Mesothelial cell of epicardium (in vitro differentiated cells): ENCODE results near the gene CEP20. TPM values are rescaled to one million over a fixed set of nuclear protein-coding genes. Genes with fewer than 3 reads are reported as not detected.

Experiments
- DNase-seq, 2 experiments: peaks; one replicate each; pipeline ENCODE4 v3.0.0; 2021; ENCODE audit warnings: low spot score in 2 of 2; ENCODE audit not compliant: unreplicated experiment in 2 of 2
- H3K27ac Mint-ChIP-seq: 2 replicates; pipeline ENCODE4 v1.8.0; 2021; ENCODE audit warnings: mixed read lengths
- H3K27me3 Mint-ChIP-seq: 2 replicates; pipeline ENCODE4 v1.8.0; 2021; ENCODE audit warnings: low read depth, mixed read lengths
- H3K36me3 Mint-ChIP-seq: 2 replicates; pipeline ENCODE4 v1.8.0; 2021; ENCODE audit warnings: mixed read lengths
- H3K4me1 Mint-ChIP-seq: 2 replicates; pipeline ENCODE4 v1.8.0; 2021; ENCODE audit warnings: mixed read lengths
- H3K4me3 Mint-ChIP-seq: 2 replicates; pipeline ENCODE4 v1.8.0; 2021; ENCODE audit warnings: mild to moderate bottlenecking, moderate library complexity, mixed read lengths
- H3K9me3 Mint-ChIP-seq: 2 replicates; pipeline ENCODE4 v1.8.0; 2021; ENCODE audit warnings: mixed read lengths
- total RNA-seq: library from RNA; stranded (reverse); gene quantifications from 3 replicates; pipeline ENCODE4 v1.2.1, GENCODE V29; 2021
- TF ChIP-seq, protein P1 (sequence below): fragments of 200-600 bp; sonication (generic); IDR thresholded peaks from one replicate; pipeline ENCODE4 v1.5.0; 2021; ENCODE audit warnings: antibody characterized with exemption; ENCODE audit not compliant: unreplicated experiment

CEP20 gene
- total RNA-seq, 1 donor from 2014 or later, result 23.3 TPM

DNA sequence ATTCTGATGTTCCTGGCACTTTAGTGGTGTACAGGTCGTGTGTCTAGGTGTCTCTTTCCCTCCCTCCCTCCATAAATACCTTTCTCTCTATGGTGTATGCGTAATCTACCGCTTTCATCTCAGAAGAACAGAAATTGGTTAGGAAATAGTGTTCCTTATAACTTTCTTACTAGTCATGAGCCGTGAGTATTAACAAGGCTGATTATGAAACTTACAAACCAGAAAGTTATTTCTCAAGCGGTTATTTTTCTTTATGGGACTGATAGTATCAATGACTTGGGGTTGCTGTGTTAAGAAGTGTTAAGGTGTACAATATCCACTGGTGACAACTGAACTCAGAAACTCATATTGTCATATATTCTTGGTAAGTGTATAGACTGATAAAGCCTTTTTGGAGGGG lies 18.4 kb downstream of the CEP20 start:
- Mint-ChIP-seq H3K9me3 (no peaks in the 10 kb centered on the region), H3K4me1 (no peaks in the 10 kb centered on the region), H3K36me3 (peaks cover 20% of the 10 kb centered on the region), H3K27me3 (no peaks in the 10 kb centered on the region), H3K27ac (no peak overlapping the region), H3K4me3 (no peak overlapping the region)
- no peak for DNase-seq
- TF ChIP-seq, protein P1, sequence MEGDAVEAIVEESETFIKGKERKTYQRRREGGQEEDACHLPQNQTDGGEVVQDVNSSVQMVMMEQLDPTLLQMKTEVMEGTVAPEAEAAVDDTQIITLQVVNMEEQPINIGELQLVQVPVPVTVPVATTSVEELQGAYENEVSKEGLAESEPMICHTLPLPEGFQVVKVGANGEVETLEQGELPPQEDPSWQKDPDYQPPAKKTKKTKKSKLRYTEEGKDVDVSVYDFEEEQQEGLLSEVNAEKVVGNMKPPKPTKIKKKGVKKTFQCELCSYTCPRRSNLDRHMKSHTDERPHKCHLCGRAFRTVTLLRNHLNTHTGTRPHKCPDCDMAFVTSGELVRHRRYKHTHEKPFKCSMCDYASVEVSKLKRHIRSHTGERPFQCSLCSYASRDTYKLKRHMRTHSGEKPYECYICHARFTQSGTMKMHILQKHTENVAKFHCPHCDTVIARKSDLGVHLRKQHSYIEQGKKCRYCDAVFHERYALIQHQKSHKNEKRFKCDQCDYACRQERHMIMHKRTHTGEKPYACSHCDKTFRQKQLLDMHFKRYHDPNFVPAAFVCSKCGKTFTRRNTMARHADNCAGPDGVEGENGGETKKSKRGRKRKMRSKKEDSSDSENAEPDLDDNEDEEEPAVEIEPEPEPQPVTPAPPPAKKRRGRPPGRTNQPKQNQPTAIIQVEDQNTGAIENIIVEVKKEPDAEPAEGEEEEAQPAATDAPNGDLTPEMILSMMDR, result no peak

DNA sequence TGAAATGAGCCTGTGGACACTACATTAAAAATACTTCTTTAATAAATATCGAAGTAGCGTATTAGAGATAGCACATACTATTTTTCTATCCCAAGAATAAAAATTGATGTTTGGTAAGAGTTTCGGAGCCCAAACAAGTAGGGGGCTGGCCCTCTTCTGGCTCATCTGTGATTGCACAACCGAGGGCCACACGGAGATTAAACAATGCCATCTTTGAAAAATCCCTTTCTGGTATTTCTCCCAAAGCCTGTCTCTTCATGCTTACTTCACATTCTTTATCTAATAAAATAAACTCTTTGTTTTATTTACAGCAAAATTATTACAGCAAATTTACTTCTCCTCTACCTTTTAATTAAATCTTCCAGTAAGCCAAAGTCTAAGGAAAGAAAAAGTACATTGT lies 22.0 kb downstream of the CEP20 start:
- Mint-ChIP-seq H3K27ac (no peak overlapping the region), H3K4me3 (no peak overlapping the region), H3K36me3 (peaks cover 20% of the 10 kb centered on the region), H3K27me3 (peaks cover 6% of the 10 kb centered on the region), H3K9me3 (no peaks in the 10 kb centered on the region), H3K4me1 (no peaks in the 10 kb centered on the region)
- DNase-seq, result no peak
- TF ChIP-seq, protein P1, result no peak

DNA sequence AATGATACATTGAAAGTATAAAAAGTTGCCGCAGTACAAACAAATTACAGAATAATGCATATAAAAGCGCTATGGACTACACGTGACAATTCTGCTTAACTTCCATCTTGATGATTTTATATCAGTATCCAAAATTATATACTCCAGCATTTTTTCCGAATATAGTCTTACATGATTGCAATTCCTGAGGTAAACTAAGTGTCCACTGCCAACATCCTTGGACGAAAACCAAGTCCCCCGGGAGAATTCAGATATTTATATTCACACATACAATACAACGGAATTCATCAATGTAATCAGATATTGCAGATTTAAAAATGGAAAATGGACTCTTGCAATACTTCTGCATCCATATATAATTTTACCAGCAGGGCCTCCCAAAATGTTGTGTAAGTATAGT lies 22.7 kb downstream of the CEP20 start:
- Mint-ChIP-seq H3K27ac (no peak overlapping the region), H3K9me3 (no peaks in the 10 kb centered on the region), H3K4me3 (no peak overlapping the region), H3K36me3 (peaks cover 20% of the 10 kb centered on the region), H3K27me3 (peaks cover 6% of the 10 kb centered on the region), H3K4me1 (no peaks in the 10 kb centered on the region)
- TF ChIP-seq, protein P1, result no peak
- DNase-seq, result no peak

DNA sequence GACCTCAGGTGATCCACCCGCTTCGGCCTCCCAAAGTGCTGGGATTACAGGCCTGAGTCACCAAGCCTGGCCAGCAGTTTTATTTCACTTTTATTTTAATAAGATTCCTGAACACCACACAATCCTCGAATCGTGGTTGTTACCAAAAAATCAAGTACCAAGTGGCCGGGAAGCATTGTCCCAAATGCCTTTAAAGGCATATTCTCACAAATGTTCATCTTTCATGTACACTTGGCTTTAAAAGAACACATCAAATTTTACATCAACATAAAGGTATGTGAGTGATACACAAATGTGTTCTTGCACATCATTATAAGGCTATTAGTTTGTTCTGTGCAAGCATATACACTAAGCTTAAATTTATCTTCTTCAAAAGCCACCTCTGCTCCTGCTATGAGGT lies 23.5 kb downstream of the CEP20 start:
- DNase-seq, result no peak
- no peak overlapping the region for H3K27ac Mint-ChIP-seq
- no peaks in the 10 kb centered on the region for H3K4me1 Mint-ChIP-seq
- H3K4me3 Mint-ChIP-seq, result no peak overlapping the region
- H3K36me3 Mint-ChIP-seq, result peaks cover 18% of the 10 kb centered on the region
- TF ChIP-seq, protein P1, result no peak
- H3K27me3 Mint-ChIP-seq, result peaks cover 6% of the 10 kb centered on the region
- no peaks in the 10 kb centered on the region for H3K9me3 Mint-ChIP-seq

DNA sequence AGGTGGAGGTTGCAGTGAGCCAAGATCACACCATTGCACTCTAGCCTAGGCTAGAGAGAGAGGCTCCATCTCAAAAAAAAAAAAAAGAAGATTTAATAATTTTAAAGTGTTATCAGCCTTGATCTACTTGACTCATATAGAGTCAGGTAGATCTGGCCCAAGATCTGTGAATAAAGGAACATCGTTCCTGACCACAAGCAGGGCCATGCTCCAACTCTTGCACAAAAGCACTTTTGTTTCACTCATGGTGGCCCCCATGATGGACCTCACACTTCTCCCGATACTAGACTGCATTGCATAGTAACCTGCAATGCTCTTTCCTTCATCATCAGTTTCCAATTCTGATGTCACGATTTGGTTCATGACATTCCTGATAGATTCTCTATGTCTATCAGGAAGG lies 26.4 kb downstream of the CEP20 start:
- DNase-seq, result no peak
- H3K4me3 Mint-ChIP-seq, result no peak overlapping the region
- H3K36me3 Mint-ChIP-seq, result peaks cover 4% of the 10 kb centered on the region
- peaks cover 9% of the 10 kb centered on the region for H3K4me1 Mint-ChIP-seq
- H3K27me3 Mint-ChIP-seq, result peaks cover 21% of the 10 kb centered on the region
- H3K27ac Mint-ChIP-seq, result no peak overlapping the region
- no peaks in the 10 kb centered on the region for H3K9me3 Mint-ChIP-seq
- TF ChIP-seq, protein P1, result no peak
